Stimulated activated CD4-positive, alpha-beta T cell treated with anti-CD3 and anti-CD28 coated beads, Interleukin-1b, Interleukin-23, amount 100 ng/mL, for 48 hours (primary cell): ENCODE results near the gene PAFAH1B2.

Experiments used
- DNase-seq: peaks from one replicate; pipeline ENCODE4 v3.0.0-alpha.2; 2020

Gene PAFAH1B2

GRCh38 chr11:117191680-117192400 is 47.8 kb downstream of the PAFAH1B2 start:
- no peak for DNase-seq

GRCh38 chr11:117192401-117192875 is 48.4 kb downstream of the PAFAH1B2 start:
- no peak for DNase-seq

- DNase-seq = no peak
Measured at GRCh38 chr11:117193130-117194020, 49.3 kb downstream of the PAFAH1B2 start.

GRCh38 chr11:117194267-117194666 is 50.2 kb downstream of the PAFAH1B2 start:
- no peak for DNase-seq

GRCh38 chr11:117195258-117195657 is 51.2 kb downstream of the PAFAH1B2 start:
- DNase-seq = no peak

GRCh38 chr11:117195761-117196160 is 51.7 kb downstream of the PAFAH1B2 start:
- no peak for DNase-seq

GRCh38 chr11:117197006-117197405 is 52.9 kb downstream of the PAFAH1B2 start:
- no peak for DNase-seq

- DNase-seq = no peak
Measured at GRCh38 chr11:117197516-117198456, 53.7 kb downstream of the PAFAH1B2 start.

GRCh38 chr11:117198613-117199012 is 54.5 kb downstream of the PAFAH1B2 start:
- DNase-seq = no peak

- no peak for DNase-seq
Measured at GRCh38 chr11:117199053-117199915, 55.2 kb downstream of the PAFAH1B2 start, which contains the start of gene TAGLN. Gene TAGLN (plus strand): TSS chr11:117199370. CDS start chr11:117203014, 3,644 bp downstream.

- no peak for DNase-seq
Measured at GRCh38 chr11:117199916-117200812, 56.1 kb downstream of the PAFAH1B2 start.

GRCh38 chr11:117200813-117201657 is 56.9 kb downstream of the PAFAH1B2 start:
- no peak for DNase-seq

GRCh38 chr11:117201658-117202305 is 57.7 kb downstream of the PAFAH1B2 start:
- DNase-seq = no peak

- no peak for DNase-seq
Measured at GRCh38 chr11:117202386-117203068, 58.4 kb downstream of the PAFAH1B2 start.

GRCh38 chr11:117203069-117203407 is 59.0 kb downstream of the PAFAH1B2 start:
- DNase-seq = no peak

- DNase-seq = no peak
Measured at GRCh38 chr11:117204283-117205080, 60.4 kb downstream of the PAFAH1B2 start.

GRCh38 chr11:117205211-117205818 is 61.2 kb downstream of the PAFAH1B2 start:
- no peak for DNase-seq
